Muscle of arm (tissue), 12 donors: ENCODE data around the gene USF3. TPM values are rescaled to one million over a fixed set of nuclear protein-coding genes. Genes with fewer than 3 reads are reported as not detected.
"Not testable (repeated sequence)": the region's sequence is repeated elsewhere in the genome, so short reads cannot be mapped to it uniquely, and the experiment has no call there.

Source experiments
- DNase-seq: peaks from one replicate; pipeline ENCODE4 v3.0.0-alpha.2; 2013
- polyA plus RNA-seq, 12 donors: library from polyadenylated mRNA; unstranded; fragments of 120-200 nt; gene quantifications; one replicate each; pipeline ENCODE4 v1.2.1, GENCODE V29; 2013; ENCODE audit not compliant: insufficient read length in 12 of 12

The USF3 gene
- polyA plus RNA-seq, 12 donors: 13.0 to 25.2 (median 19.7) TPM; not detected in 1

GRCh38 chr3:113660458-113660857 is 36.0 kb downstream of the USF3 start:
- DNase-seq: no peak

- no peak for DNase-seq
Measured at GRCh38 chr3:113659996-113660395, 36.4 kb downstream of the USF3 start.

GRCh38 chr3:113659101-113659541 is 37.3 kb downstream of the USF3 start:
- no peak for DNase-seq

- no peak for DNase-seq
Measured at GRCh38 chr3:113658107-113658506, 38.3 kb downstream of the USF3 start.

GRCh38 chr3:113654851-113655250 is 41.6 kb downstream of the USF3 start:
- no peak for DNase-seq

GRCh38 chr3:113654310-113654709 is 42.1 kb downstream of the USF3 start:
- DNase-seq: no peak

- DNase-seq: no peak
Measured at GRCh38 chr3:113649174-113649845, 47.1 kb downstream of the USF3 start.

GRCh38 chr3:113648524-113648923 is 47.9 kb downstream of the USF3 start:
- no peak for DNase-seq

GRCh38 chr3:113643583-113643982 is 52.9 kb downstream of the USF3 start:
- DNase-seq: no peak

- DNase-seq: no peak
Measured at GRCh38 chr3:113638910-113639309, 57.5 kb downstream of the USF3 start.

- DNase-seq: no peak
Measured at GRCh38 chr3:113637756-113638155, 58.7 kb downstream of the USF3 start.

GRCh38 chr3:113636034-113636433 is 60.4 kb downstream of the USF3 start:
- DNase-seq: not testable (repeated sequence)

GRCh38 chr3:113634782-113635474 is 61.5 kb downstream of the USF3 start:
- no peak for DNase-seq

GRCh38 chr3:113631573-113631972 is 64.9 kb downstream of the USF3 start:
- DNase-seq: no peak

GRCh38 chr3:113630956-113631542 is 65.4 kb downstream of the USF3 start:
- DNase-seq: peak; percentile 52

GRCh38 chr3:113629584-113630421 is 66.6 kb downstream of the USF3 start:
- peak; percentile 87 for DNase-seq

- no peak for DNase-seq
Measured at GRCh38 chr3:113628788-113629187, 67.7 kb downstream of the USF3 start.

GRCh38 chr3:113628316-113628715 is 68.1 kb downstream of the USF3 start:
- no peak for DNase-seq

GRCh38 chr3:113626503-113627371 is 69.7 kb downstream of the USF3 start:
- peak; percentile 57 for DNase-seq

GRCh38 chr3:113625834-113626233 is 70.6 kb downstream of the USF3 start:
- no peak for DNase-seq

GRCh38 chr3:113623811-113624210 is 72.6 kb downstream of the USF3 start:
- no peak for DNase-seq
